K562 (cell line): ENCODE data around the gene MCCD1. TPM values are rescaled to one million over a fixed set of nuclear protein-coding genes. Genes with fewer than 3 reads are reported as not detected.

Source experiments
- BACH1 ChIP-seq: fragments of 200-800 bp; sonication (Bioruptor generic); IDR thresholded peaks from 2 replicates; pipeline ENCODE4 v1.6.1; 2016; ENCODE audit warnings: missing genetic modification characterization, missing compliant biosample characterization
- E2F5 ChIP-seq: sonication (generic); formaldehyde crosslinking; IDR thresholded peaks from 2 replicates; pipeline ENCODE4 v1.8.0; 2022; ENCODE audit warnings: mild to moderate bottlenecking, missing genetic modification reagents
- EGR1 ChIP-seq: fragments of 450-650 bp; conservative IDR thresholded peaks from 2 replicates; pipeline ENCODE4 v1.6.1; 2017; ENCODE audit warnings: mild to moderate bottlenecking
- FIP1L1 ChIP-seq: fragments of 200-400 bp; formaldehyde crosslinking; IDR thresholded peaks from 2 replicates; pipeline ENCODE4 v1.6.1; 2018; ENCODE audit warnings: mild to moderate bottlenecking, low read depth, low read length; ENCODE audit not compliant: poor library complexity, severe bottlenecking
- FOXM1 ChIP-seq, 2 experiments: fragments of 450-650 bp in 1 of 2; sonication (generic) in 1 of 2; formaldehyde crosslinking in 1 of 2; IDR thresholded peaks; 2 replicates each; pipeline versions ENCODE4 v1.6.1 to v1.9.0; 2017 to 2022; ENCODE audit warnings: low read depth in 2 of 2, mild to moderate bottlenecking in 2 of 2, missing genetic modification reagents in 1 of 2, moderate library complexity in 1 of 2
- GTF2E2 ChIP-seq: fragments of 200-800 bp; sonication (Bioruptor generic); IDR thresholded peaks from 2 replicates; pipeline ENCODE4 v1.6.1; 2016; ENCODE audit warnings: missing genetic modification characterization, missing compliant biosample characterization
- HDGF ChIP-seq: fragments of 450-650 bp; IDR thresholded peaks from 2 replicates; pipeline ENCODE4 v1.6.1; 2016
- KDM5B ChIP-seq: fragments of 200-600 bp; sonication (generic); IDR thresholded peaks from 2 replicates; pipeline ENCODE4 v1.6.1; 2012; ENCODE audit warnings: low read depth, mild to moderate bottlenecking, moderate library complexity, low read length, control low read depth, inconsistent platforms; ENCODE audit not compliant: insufficient replicate concordance
- MAZ ChIP-seq, 2 experiments: fragments of 450-650 bp in 1 of 2; sonication (generic) in 1 of 2; formaldehyde crosslinking; IDR thresholded peaks in 1 of 2; conservative IDR thresholded peaks in 1 of 2; 2 replicates each; pipeline versions ENCODE4 v1.4.0 to v1.5.0; 2020; ENCODE audit warnings: mild to moderate bottlenecking in 1 of 2, missing genetic modification reagents in 1 of 2
- NR1H2 ChIP-seq: sonication (generic); formaldehyde crosslinking; IDR thresholded peaks from 2 replicates; pipeline ENCODE4 v1.4.0; 2020; ENCODE audit warnings: mild to moderate bottlenecking, missing genetic modification reagents
- POLR2G ChIP-seq: fragments of 200-400 bp; formaldehyde crosslinking; IDR thresholded peaks from 2 replicates; pipeline ENCODE4 v1.6.1; 2017; ENCODE audit warnings: low read depth, mild to moderate bottlenecking, antibody characterized with exemption, low read length, moderate library complexity
- SRSF9 ChIP-seq: fragments of 200-400 bp; formaldehyde crosslinking; IDR thresholded peaks from 2 replicates; pipeline ENCODE4 v1.6.1; 2017; ENCODE audit warnings: low read depth, low read length, borderline replicate concordance
- USF1 ChIP-seq: sonication (generic); formaldehyde crosslinking; IDR thresholded peaks from 2 replicates; pipeline ENCODE4 v1.9.0; 2022; ENCODE audit warnings: mild to moderate bottlenecking, missing genetic modification reagents
- ZBTB1 ChIP-seq: sonication (generic); formaldehyde crosslinking; IDR thresholded peaks from 2 replicates; pipeline ENCODE4 v1.8.1; 2023; ENCODE audit warnings: missing genetic modification reagents, low read depth, mild to moderate bottlenecking, borderline replicate concordance
- ZNF644 ChIP-seq: fragments of 200-800 bp; sonication (Bioruptor generic); IDR thresholded peaks from 2 replicates; pipeline ENCODE4 v1.6.1; 2016; ENCODE audit warnings: low read depth, missing genetic modification characterization, missing compliant biosample characterization
- ZNF830 ChIP-seq: fragments of 250-450 bp; sonication (Bioruptor Pico); IDR thresholded peaks from 2 replicates; pipeline ENCODE4 v1.5.0; 2021; ENCODE audit warnings: mild to moderate bottlenecking
- ZZZ3 ChIP-seq: fragments of 450-650 bp; IDR thresholded peaks from 2 replicates; pipeline ENCODE4 v1.6.1; 2016; ENCODE audit warnings: antibody characterized with exemption, mild to moderate bottlenecking, moderate library complexity
- polyA plus RNA-seq, 8 experiments: library from polyadenylated mRNA; depleted of rRNA in 4 of 8; stranded (reverse) in 5 of 8; unstranded in 3 of 8; fragments of >200 nt; fragmentation: Nextera tagmentation in 2 of 8; fragmentation: Illumina TruSeq in 1 of 8; extraction: Ambion mirVana in 2 of 8; extraction: Trizol in 1 of 8; gene quantifications; 2 replicates each; pipeline versions ENCODE4 v1.2.1 to v1.2.3, GENCODE V29; 2011 to 2014; ENCODE audit warnings: inconsistent platforms in 1 of 8, missing spikeins in 1 of 8
- total RNA-seq, 7 experiments: library from RNA; depleted of rRNA in 6 of 7; stranded (reverse); fragments of >200 nt in 6 of 7; fragmentation: Illumina TruSeq in 2 of 7; extraction: Trizol in 2 of 7; gene quantifications; 2 replicates each; pipeline versions ENCODE4 v1.2.1 to v1.2.3, GENCODE V29; 2011 to 2021; ENCODE audit warnings: low replicate concordance in 1 of 7
- TF ChIP-seq, protein P1 (sequence below): fragments of 250-450 bp; sonication (Bioruptor Pico); IDR thresholded peaks from 2 replicates; pipeline ENCODE4 v1.8.0; 2021; ENCODE audit warnings: borderline replicate concordance, mild to moderate bottlenecking, moderate library complexity; ENCODE audit not compliant: poor library complexity, severe bottlenecking
- TF ChIP-seq, protein P2 (sequence below): sonication (generic); formaldehyde crosslinking; IDR thresholded peaks from 2 replicates; pipeline ENCODE4 v1.8.0; 2022; ENCODE audit warnings: mild to moderate bottlenecking, low read depth, missing genetic modification reagents
- TF ChIP-seq, protein P3 (sequence below): IDR thresholded peaks from 2 replicates; pipeline ENCODE4 v1.6.1; 2011; ENCODE audit warnings: borderline replicate concordance, low read depth, mild to moderate bottlenecking, moderate library complexity, low read length; ENCODE audit not compliant: insufficient read depth, poor library complexity, severe bottlenecking

MCCD1 gene
- total and polyA plus RNA-seq, 9 of the 15 experiments (the other 6 are each of a cell fraction or from before 2014, with no cell fraction given), result not detected

DNA sequence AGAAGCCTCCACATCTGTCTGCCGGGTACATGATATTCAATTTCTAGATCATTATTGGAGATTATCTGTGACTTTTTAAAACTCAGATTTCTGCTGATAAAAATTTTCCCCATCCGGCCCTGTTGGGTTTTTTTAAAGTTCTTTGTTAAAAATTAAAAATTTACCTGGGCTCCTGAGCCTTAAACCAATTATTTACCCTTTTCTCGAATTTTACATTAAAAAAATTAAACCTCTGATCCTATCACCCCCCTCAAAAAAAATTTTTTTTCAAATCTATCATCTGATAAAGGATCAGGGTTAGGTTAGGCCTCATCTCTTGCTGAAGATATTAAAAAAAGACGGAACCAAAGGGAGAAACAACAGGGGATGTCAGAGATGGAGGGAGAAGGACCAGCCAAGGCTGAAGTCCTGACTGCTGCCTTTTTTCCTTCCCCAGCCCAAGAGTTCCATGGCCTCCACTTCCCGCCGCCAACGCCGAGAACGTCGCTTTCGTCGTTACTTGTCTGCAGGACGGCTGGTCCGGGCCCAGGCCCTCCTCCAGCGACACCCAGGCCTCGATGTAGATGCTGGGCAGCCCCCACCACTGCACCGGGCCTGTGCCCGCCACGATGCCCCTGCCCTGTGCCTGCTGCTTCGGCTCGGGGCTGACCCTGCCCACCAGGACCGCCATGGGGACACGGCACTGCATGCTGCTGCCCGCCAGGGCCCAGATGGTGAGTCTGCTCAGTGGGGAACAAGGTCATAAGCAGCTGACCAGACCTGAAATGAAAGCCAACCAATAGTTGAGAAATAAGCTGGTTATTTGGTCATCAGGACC is 19.2 kb downstream of the MCCD1 start (continued):
- TF ChIP-seq, protein P1, sequence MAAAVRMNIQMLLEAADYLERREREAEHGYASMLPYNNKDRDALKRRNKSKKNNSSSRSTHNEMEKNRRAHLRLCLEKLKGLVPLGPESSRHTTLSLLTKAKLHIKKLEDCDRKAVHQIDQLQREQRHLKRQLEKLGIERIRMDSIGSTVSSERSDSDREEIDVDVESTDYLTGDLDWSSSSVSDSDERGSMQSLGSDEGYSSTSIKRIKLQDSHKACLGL (CRISPR knock-in tag), result no peak
- TF ChIP-seq E2F5 (peak; percentile 45; the same call in 1 of the 2 replicates), ZNF830 (CRISPR knock-in tag) (0 out of 2 replicates have a peak, but pooled peaks have one; percentile 36), ZNF644 (tag) (0 out of 2 replicates have a peak, but pooled peaks have one; percentile 70), EGR1 (no peak), HDGF (0 out of 2 replicates have a peak, but pooled peaks have one; percentile 77), GTF2E2 (tag) (peak; percentile 94), SRSF9 (no peak), ZZZ3 (0 out of 2 replicates have a peak, but pooled peaks have one; percentile 5), USF1 (CRISPR knock-in tag) (peak; percentile 60), ZBTB1 (CRISPR knock-in tag) (peak; percentile 38; the same call in 1 of the 2 replicates), FIP1L1 (peak; percentile 22), NR1H2 (CRISPR knock-in tag) (0 out of 2 replicates have a peak, but pooled peaks have one; percentile 44), KDM5B (peak; percentile 41), BACH1 (peak; percentile 70), MAZ (CRISPR knock-in tag; conservative IDR thresholded peaks at IDR 0.05 in 1 of 2, IDR thresholded peaks at IDR 0.05 in 1 of 2) (0 out of 4 replicates have a peak, but pooled peaks of 1 of the 2 experiments have one; percentile 15), FOXM1 (IDR thresholded peaks at IDR 0.05; ENCODE audit: low read depth) (0 out of 2 replicates have a peak, but pooled peaks have one; percentile 3), FOXM1 (CRISPR knock-in tag; IDR thresholded peaks at IDR 0.05; ENCODE audit: low read depth) (peak; percentile 56; the same call in 1 of the 2 replicates), POLR2G (peak; percentile 77)
- TF ChIP-seq, protein P2, sequence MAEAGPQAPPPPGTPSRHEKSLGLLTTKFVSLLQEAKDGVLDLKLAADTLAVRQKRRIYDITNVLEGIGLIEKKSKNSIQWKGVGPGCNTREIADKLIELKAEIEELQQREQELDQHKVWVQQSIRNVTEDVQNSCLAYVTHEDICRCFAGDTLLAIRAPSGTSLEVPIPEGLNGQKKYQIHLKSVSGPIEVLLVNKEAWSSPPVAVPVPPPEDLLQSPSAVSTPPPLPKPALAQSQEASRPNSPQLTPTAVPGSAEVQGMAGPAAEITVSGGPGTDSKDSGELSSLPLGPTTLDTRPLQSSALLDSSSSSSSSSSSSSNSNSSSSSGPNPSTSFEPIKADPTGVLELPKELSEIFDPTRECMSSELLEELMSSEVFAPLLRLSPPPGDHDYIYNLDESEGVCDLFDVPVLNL, result peak; percentile 20; the same call in 1 of the 2 replicates
- TF ChIP-seq, protein P3, sequence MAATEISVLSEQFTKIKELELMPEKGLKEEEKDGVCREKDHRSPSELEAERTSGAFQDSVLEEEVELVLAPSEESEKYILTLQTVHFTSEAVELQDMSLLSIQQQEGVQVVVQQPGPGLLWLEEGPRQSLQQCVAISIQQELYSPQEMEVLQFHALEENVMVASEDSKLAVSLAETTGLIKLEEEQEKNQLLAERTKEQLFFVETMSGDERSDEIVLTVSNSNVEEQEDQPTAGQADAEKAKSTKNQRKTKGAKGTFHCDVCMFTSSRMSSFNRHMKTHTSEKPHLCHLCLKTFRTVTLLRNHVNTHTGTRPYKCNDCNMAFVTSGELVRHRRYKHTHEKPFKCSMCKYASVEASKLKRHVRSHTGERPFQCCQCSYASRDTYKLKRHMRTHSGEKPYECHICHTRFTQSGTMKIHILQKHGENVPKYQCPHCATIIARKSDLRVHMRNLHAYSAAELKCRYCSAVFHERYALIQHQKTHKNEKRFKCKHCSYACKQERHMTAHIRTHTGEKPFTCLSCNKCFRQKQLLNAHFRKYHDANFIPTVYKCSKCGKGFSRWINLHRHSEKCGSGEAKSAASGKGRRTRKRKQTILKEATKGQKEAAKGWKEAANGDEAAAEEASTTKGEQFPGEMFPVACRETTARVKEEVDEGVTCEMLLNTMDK, result peak; percentile 11
